ENCODE data around the gene CFDP1.

Gene CFDP1

GRCh38 chr16:75362846-75363245 is 70.5 kb downstream of the CFDP1 start:
- no peak for DNase-seq

GRCh38 chr16:75361936-75362335 is 71.4 kb downstream of the CFDP1 start:
- DNase-seq, result no peak

GRCh38 chr16:75354170-75354569 is 79.1 kb downstream of the CFDP1 start:
- no peak for DNase-seq

- DNase-seq, result no peak
Observed at GRCh38 chr16:75351183-75351582, 82.1 kb downstream of the CFDP1 start.

- DNase-seq, result no peak
Observed at GRCh38 chr16:75345711-75346110, 87.6 kb downstream of the CFDP1 start.

GRCh38 chr16:75343941-75344340 is 89.4 kb downstream of the CFDP1 start:
- no peak for DNase-seq

- DNase-seq, result no peak
Observed at GRCh38 chr16:75343286-75343685, 90.0 kb downstream of the CFDP1 start.

GRCh38 chr16:75342308-75342811 is 90.9 kb downstream of the CFDP1 start:
- no peak for DNase-seq

- no peak for DNase-seq
Observed at GRCh38 chr16:75341564-75342307, 91.6 kb downstream of the CFDP1 start.

GRCh38 chr16:75340741-75341491 is 92.4 kb downstream of the CFDP1 start:
- DNase-seq, result no peak

- no peak for DNase-seq
Observed at GRCh38 chr16:75337430-75337829, 95.9 kb downstream of the CFDP1 start.

- DNase-seq, result no peak
Observed at GRCh38 chr16:75336521-75336920, 96.8 kb downstream of the CFDP1 start.

GRCh38 chr16:75333721-75334163 is 99.6 kb downstream of the CFDP1 start:
- DNase-seq, result no peak

- DNase-seq, result no peak
Observed at GRCh38 chr16:75329943-75330342, 103.4 kb downstream of the CFDP1 start.

- DNase-seq, result no peak
Observed at GRCh38 chr16:75326333-75326732, 107.0 kb downstream of the CFDP1 start.

- no peak for DNase-seq
Observed at GRCh38 chr16:75323933-75324332, 109.4 kb downstream of the CFDP1 start.

GRCh38 chr16:75323198-75323597 is 110.1 kb downstream of the CFDP1 start:
- no peak for DNase-seq

- DNase-seq, result no peak
Observed at GRCh38 chr16:75322740-75323139, 110.6 kb downstream of the CFDP1 start.

- DNase-seq, result no peak
Observed at GRCh38 chr16:75320435-75320834, 112.9 kb downstream of the CFDP1 start.

GRCh38 chr16:75319513-75320411 is 113.5 kb downstream of the CFDP1 start:
- DNase-seq, result no peak

GRCh38 chr16:75318737-75319136 is 114.6 kb downstream of the CFDP1 start:
- no peak for DNase-seq

- no peak for DNase-seq
Observed at GRCh38 chr16:75317532-75317931, 115.8 kb downstream of the CFDP1 start.

- DNase-seq, result no peak
Observed at GRCh38 chr16:75317101-75317522, 116.2 kb downstream of the CFDP1 start.
